GM23338 (cell line): ENCODE results near the gene ABI1. TPM values are rescaled to one million over a fixed set of nuclear protein-coding genes. Genes with fewer than 3 reads are reported as not detected.

Experiments
- ATAC-seq: fragments of 200-7000 bp; cut with Tn5 transposase; 3 replicates; pipeline ENCODE4 v1.9.1; 2020
- DNase-seq: peaks from one replicate; pipeline ENCODE4 v3.0.0-alpha.2; 2015; ENCODE audit warnings: low spot score
- H2AFZ ChIP-seq: fragments of 200-600 bp; sonication (generic); 2 replicates; pipeline ENCODE4 v1.8.0; 2016; ENCODE audit warnings: antibody characterized with exemption, mild to moderate bottlenecking, moderate library complexity
- H3F3A ChIP-seq: fragments of 200-600 bp; sonication (generic); replicated peaks from 2 replicates; pipeline ENCODE4 v1.8.0; 2017; ENCODE audit warnings: antibody characterized with exemption, mixed run types, low read depth
- H3K27ac ChIP-seq: fragments of 200-600 bp; sonication (generic); 2 replicates; pipeline ENCODE4 v1.6.1; 2016; ENCODE audit warnings: low read depth
- H3K27me3 ChIP-seq: fragments of 200-600 bp; sonication (generic); 2 replicates; pipeline ENCODE4 v1.8.0; 2016; ENCODE audit warnings: mild to moderate bottlenecking, mixed run types, moderate library complexity; ENCODE audit not compliant: insufficient read depth
- H3K36me3 ChIP-seq: fragments of 200-600 bp; sonication (generic); 2 replicates; pipeline ENCODE4 v1.8.0; 2016; ENCODE audit warnings: mild to moderate bottlenecking; ENCODE audit not compliant: insufficient read depth
- H3K4me1 ChIP-seq: fragments of 200-600 bp; sonication (generic); 2 replicates; pipeline ENCODE4 v1.8.0; 2016; ENCODE audit warnings: mild to moderate bottlenecking, moderate library complexity; ENCODE audit not compliant: insufficient read depth
- H3K4me2 ChIP-seq: fragments of 200-600 bp; sonication (generic); 2 replicates; pipeline ENCODE4 v1.7.1; 2017; ENCODE audit warnings: mixed run types
- H3K4me3 ChIP-seq: fragments of 200-600 bp; sonication (generic); 2 replicates; pipeline ENCODE4 v1.6.1; 2016; ENCODE audit warnings: mixed run types
- H3K79me2 ChIP-seq: fragments of 200-600 bp; sonication (generic); replicated peaks from 2 replicates; pipeline ENCODE4 v1.8.0; 2017; ENCODE audit warnings: mild to moderate bottlenecking; ENCODE audit not compliant: insufficient read depth
- H3K9me2 ChIP-seq: fragments of 200-600 bp; sonication (generic); 2 replicates; pipeline ENCODE4 v1.8.0; 2017; ENCODE audit not compliant: insufficient read depth
- H4K20me1 ChIP-seq: fragments of 200-600 bp; sonication (generic); replicated peaks from 2 replicates; pipeline ENCODE4 v1.8.0; 2017; ENCODE audit warnings: mild to moderate bottlenecking; ENCODE audit not compliant: insufficient read depth
- H3K27ac Mint-ChIP-seq: 2 replicates; pipeline ENCODE4 v1.8.0; 2020; ENCODE audit warnings: inconsistent platforms, mild to moderate bottlenecking, moderate library complexity, mixed read lengths
- H3K27me3 Mint-ChIP-seq: 3 replicates; pipeline ENCODE4 v1.8.0; 2022; ENCODE audit warnings: low read depth, mild to moderate bottlenecking, moderate library complexity, mixed read lengths, inconsistent platforms; ENCODE audit not compliant: insufficient read depth, poor library complexity
- H3K36me3 Mint-ChIP-seq: 3 replicates; pipeline ENCODE4 v1.8.0; 2021; ENCODE audit warnings: low read depth, mild to moderate bottlenecking, inconsistent platforms, moderate library complexity, mixed read lengths
- H3K4me1 Mint-ChIP-seq: 3 replicates; pipeline ENCODE4 v1.8.0; 2020; ENCODE audit warnings: mild to moderate bottlenecking, inconsistent platforms, mixed read lengths
- H3K4me3 Mint-ChIP-seq: 3 replicates; pipeline ENCODE4 v1.8.0; 2021; ENCODE audit warnings: moderate library complexity, mild to moderate bottlenecking, inconsistent platforms, mixed read lengths
- H3K9me3 Mint-ChIP-seq: 3 replicates; pipeline ENCODE4 v1.8.0; 2020; ENCODE audit warnings: moderate library complexity, mild to moderate bottlenecking, inconsistent platforms, mixed read lengths
- CREB1 ChIP-seq: fragments of 250-450 bp; sonication (Bioruptor Pico); IDR thresholded peaks from 2 replicates; pipeline ENCODE4 v1.5.0; 2020; ENCODE audit warnings: low read depth, mild to moderate bottlenecking, moderate library complexity
- EZH2phosphoT487 ChIP-seq: fragments of 200-600 bp; sonication (generic); IDR thresholded peaks from one replicate; pipeline ENCODE4 v1.8.1; 2018; ENCODE audit warnings: antibody characterized with exemption; ENCODE audit not compliant: unreplicated experiment
- STAT1 ChIP-seq: IDR thresholded peaks from one replicate; pipeline ENCODE4 v1.6.1; 2016; ENCODE audit warnings: antibody characterized with exemption; ENCODE audit not compliant: unreplicated experiment
- ZNF114 ChIP-seq: fragments of 250-450 bp; sonication (Bioruptor Pico); IDR thresholded peaks from 2 replicates; pipeline ENCODE4 v1.5.0; 2020; ENCODE audit warnings: mild to moderate bottlenecking, moderate library complexity
- ZNF462 ChIP-seq: fragments of 250-450 bp; sonication (Bioruptor Pico); IDR thresholded peaks from 2 replicates; pipeline ENCODE4 v1.5.0; 2020; ENCODE audit warnings: mild to moderate bottlenecking, moderate library complexity
- polyA plus RNA-seq: library from polyadenylated mRNA; unstranded; fragments of >200 nt; fragmentation: Nextera tagmentation; extraction: Ambion mirVana; gene quantifications from 2 replicates; pipeline ENCODE4 v1.2.1, GENCODE V29; 2016
- total RNA-seq: library from RNA; depleted of rRNA; stranded (reverse); fragments of >200 nt; shearing (Covaris generic); gene quantifications from 2 replicates; pipeline ENCODE4 v1.2.3, GENCODE V29; 2014
- TF ChIP-seq, protein P1 (sequence below): IDR thresholded peaks from one replicate; pipeline ENCODE4 v1.6.1; 2018; ENCODE audit warnings: antibody characterized with exemption; ENCODE audit not compliant: unreplicated experiment
- TF ChIP-seq, protein P2 (sequence below): IDR thresholded peaks from 2 replicates; pipeline ENCODE4 v1.6.1; 2016; ENCODE audit warnings: antibody characterized with exemption

The ABI1 gene
- total and polyA plus RNA-seq, 2 experiments from 2014 or later = 22.3 to 30.7 TPM

DNA sequence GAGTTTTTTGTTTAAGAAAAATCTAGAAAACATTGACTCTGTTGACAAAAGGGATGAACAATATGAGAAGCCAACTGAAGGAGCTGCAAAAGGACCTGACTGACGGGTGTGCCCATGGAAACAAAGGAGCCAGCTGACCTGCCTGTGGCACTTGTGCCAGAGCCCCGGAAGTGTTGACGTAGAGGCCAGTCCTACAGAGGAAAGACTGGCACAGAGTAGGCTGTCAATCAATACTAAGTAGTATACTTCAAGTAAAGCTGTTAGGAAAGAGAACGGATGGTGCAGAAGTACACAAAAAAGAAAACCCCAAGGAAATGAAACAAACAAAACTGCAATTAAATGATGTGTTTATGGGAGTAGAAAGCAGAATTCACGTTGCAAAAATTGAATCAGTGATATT is 19.0 kb upstream of the ABI1 start (continued):
- no peak for TF ChIP-seq ZNF462 (CRISPR knock-in tag)
- no peak for TF ChIP-seq CREB1

DNA sequence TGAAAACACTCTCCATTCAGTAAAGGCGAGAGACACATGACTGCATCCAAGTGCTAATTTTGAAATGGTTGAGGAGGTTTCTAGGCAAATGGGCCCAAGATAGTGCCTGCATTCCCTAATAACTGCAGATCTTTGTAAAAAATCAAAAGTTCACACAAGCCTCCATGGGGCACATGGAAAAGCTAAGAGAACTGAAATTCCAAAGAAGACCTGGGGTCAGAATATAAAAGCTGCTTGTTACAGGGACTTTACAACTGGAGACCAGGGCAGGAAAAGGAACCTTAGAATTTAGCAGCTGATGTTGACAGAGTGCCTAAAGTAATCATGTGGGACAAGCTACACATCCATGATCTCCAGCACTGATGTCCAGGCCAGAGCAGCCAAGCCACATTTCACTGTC is 10.0 kb upstream of the ABI1 start:
- Histone ChIP-seq H4K20me1 (no peaks in the 10 kb centered on the region), H3K9me2 (no peaks in the 10 kb centered on the region), H3F3A (no peaks in the 10 kb centered on the region), H3K27ac (no peak overlapping the region), H3K79me2 (no peaks in the 10 kb centered on the region), H3K4me3 (no peak overlapping the region), H3K4me1 (no peaks in the 10 kb centered on the region), H3K36me3 (no peaks in the 10 kb centered on the region), H3K27me3 (no peaks in the 10 kb centered on the region), H3K4me2 (no peak overlapping the region), H2AFZ (peak overlapping the region; percentile 73; the same call in 1 of the 2 replicates)
- Mint-ChIP-seq H3K9me3 (no peaks in the 10 kb centered on the region), H3K36me3 (no peaks in the 10 kb centered on the region), H3K27ac (no peak overlapping the region), H3K27me3 (no peaks in the 10 kb centered on the region), H3K4me3 (no peak overlapping the region), H3K4me1 (no peaks in the 10 kb centered on the region)
- no peak for ATAC-seq
- DNase-seq = no peak
- TF ChIP-seq, protein P1, sequence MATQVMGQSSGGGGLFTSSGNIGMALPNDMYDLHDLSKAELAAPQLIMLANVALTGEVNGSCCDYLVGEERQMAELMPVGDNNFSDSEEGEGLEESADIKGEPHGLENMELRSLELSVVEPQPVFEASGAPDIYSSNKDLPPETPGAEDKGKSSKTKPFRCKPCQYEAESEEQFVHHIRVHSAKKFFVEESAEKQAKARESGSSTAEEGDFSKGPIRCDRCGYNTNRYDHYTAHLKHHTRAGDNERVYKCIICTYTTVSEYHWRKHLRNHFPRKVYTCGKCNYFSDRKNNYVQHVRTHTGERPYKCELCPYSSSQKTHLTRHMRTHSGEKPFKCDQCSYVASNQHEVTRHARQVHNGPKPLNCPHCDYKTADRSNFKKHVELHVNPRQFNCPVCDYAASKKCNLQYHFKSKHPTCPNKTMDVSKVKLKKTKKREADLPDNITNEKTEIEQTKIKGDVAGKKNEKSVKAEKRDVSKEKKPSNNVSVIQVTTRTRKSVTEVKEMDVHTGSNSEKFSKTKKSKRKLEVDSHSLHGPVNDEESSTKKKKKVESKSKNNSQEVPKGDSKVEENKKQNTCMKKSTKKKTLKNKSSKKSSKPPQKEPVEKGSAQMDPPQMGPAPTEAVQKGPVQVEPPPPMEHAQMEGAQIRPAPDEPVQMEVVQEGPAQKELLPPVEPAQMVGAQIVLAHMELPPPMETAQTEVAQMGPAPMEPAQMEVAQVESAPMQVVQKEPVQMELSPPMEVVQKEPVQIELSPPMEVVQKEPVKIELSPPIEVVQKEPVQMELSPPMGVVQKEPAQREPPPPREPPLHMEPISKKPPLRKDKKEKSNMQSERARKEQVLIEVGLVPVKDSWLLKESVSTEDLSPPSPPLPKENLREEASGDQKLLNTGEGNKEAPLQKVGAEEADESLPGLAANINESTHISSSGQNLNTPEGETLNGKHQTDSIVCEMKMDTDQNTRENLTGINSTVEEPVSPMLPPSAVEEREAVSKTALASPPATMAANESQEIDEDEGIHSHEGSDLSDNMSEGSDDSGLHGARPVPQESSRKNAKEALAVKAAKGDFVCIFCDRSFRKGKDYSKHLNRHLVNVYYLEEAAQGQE = no peak
- TF ChIP-seq, protein P2, sequence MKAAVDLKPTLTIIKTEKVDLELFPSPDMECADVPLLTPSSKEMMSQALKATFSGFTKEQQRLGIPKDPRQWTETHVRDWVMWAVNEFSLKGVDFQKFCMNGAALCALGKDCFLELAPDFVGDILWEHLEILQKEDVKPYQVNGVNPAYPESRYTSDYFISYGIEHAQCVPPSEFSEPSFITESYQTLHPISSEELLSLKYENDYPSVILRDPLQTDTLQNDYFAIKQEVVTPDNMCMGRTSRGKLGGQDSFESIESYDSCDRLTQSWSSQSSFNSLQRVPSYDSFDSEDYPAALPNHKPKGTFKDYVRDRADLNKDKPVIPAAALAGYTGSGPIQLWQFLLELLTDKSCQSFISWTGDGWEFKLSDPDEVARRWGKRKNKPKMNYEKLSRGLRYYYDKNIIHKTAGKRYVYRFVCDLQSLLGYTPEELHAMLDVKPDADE = no peak
- no peak for TF ChIP-seq ZNF114
- no peak for TF ChIP-seq EZH2phosphoT487
- no peak for TF ChIP-seq STAT1
